ENCODE measurements around the gene CAMSAP3.

CAMSAP3 gene

DNA sequence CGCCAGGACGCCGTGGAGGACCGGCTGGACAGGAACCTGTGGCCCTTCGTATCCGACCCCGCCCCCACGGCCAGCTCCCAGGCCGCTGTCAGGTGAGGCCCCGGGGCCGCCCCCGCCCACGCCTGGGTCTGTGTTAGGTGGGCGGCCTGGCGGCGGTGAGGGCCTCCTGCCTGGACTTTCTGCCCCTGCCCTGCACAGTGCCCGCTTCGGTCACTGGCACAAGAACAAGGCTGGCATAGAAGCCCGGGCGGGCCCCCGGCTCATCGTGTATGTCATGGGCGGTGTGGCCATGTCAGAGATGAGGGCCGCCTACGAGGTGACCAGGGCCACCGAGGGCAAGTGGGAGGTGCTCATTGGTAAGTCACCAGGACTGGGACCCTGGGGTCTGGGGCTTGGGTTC is 51.5 kb downstream of the CAMSAP3 start:
- no peak for DNase-seq (ENCODE audit: low read depth in 2 of 2)

DNA sequence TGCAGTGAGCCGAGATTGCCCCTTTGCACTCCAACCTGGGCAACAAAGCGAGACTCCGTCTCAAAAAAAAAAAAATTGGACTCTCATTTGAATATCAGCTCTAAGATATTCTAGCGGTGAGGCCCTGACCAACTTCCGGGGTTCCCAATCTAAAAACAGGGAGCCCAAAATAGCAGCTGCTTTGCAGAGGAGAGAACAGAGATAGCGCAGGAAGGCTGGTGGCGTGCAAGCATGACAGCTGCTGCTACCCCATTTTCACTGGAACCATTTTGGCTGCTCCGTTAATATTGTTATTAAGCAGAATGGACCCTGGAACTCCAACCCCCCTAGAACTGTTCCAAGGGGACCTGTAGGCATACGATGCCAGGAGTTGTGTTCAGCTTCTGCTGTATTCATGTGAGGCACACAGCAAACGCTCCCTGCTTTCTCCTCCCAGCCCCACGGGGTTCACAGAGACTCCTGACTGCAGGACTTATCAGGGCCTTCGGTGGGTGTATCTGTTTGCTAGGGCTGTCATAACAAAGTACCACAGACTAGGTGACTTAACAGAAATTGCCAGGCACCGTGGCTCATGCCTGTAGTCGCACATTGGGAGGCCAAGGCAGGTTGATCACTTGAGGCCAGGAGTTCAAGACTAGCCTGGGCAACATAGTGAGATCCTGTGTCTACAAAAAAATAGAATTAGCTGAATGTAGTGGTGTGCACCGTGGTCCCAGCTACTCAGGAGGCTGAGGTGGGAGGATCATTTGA is 52.8 kb downstream of the CAMSAP3 start:
- DNase-seq (ENCODE audit: low read depth in 2 of 2): no peak

DNA sequence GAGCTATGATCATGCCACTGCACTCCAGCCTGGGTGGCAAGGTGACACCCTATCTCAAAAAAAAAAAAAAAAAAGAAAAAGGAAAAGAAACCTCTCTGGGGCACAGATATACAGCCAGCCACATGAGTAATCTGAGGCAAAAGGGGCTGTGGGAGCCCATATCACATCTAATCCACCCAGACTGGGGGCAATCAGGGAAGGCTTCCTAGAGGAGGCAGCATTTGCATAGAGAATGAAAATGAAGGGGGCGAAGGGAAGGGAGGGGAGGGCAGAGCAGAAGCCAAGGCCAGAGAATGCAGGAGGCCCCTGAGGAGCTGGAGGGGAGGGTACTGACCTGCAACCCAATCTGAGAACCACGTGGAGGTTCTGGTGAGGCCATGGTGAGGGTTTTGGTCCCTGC is 54.5 kb downstream of the CAMSAP3 start:
- DNase-seq (ENCODE audit: low read depth in 2 of 2): no peak

DNA sequence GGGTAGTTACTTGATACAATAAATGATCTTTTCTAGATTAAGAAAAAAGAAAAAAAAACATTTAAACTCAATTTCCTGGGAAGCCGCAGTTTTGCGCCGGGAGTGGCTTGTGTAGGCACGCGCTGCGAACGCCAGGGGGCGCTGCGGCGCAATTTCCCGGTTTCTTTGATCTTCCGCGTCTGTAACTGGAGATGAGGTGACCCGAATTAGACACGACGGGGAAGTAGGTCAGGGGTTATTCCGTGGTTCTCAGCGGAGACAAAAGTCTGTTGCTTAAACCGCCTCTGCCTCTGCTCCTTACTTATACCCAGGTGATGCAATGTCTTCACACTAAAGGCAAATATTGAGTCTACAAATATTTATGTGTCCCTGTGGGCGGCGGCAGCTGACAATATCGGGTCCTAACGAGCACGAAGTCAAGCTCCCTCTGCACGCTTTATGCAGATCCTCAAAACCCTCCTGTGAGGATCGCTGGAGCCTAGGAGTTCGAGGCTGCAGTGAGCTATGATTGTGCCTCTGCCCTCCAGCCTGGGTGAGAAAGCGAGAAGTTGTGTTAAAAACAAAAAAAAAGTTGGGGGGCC is 56.5 kb downstream of the CAMSAP3 start:
- DNase-seq (ENCODE audit: low read depth in 2 of 2): peak; percentile 79 to 82

DNA sequence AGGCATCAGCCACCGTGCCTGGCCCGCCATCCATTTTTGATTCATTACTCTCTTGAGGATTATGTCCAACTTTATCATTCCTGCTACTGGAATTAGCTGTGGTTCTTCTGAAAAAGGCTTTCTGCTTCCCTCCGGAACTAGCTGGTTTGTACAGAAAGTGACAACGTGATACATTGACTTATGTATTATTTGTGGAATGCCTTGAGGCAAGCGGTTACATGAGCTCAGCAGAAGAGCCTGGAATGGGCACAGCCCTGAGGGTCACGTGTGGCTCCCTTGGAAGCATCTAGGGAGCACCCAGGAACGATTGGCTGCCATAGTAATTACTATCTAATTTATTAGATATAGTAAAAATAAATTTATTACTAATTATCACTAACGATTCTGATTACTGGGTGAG is 58.7 kb downstream of the CAMSAP3 start:
- no peak for DNase-seq (ENCODE audit: low read depth in 2 of 2)

DNA sequence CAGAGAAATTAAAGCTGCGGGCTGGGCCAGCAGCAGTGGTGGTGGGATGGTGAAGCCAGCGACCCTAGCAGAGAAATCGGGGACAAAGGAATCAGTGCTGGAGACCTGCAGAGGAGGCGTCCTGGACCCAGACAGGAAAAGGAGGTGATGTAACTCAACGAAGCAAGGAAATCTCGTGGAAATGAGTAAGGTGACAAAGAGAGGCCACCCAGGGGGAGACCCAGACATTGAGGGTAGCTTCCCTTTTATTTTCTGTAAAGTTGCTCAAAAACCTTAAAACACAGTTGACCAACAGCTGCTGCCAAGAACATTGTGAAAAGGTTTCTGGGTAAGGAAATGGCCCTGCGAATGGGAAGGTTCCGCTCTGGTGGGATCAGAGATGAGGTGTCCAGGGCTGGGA is 59.9 kb downstream of the CAMSAP3 start:
- no peak for DNase-seq (ENCODE audit: low read depth in 2 of 2)

DNA sequence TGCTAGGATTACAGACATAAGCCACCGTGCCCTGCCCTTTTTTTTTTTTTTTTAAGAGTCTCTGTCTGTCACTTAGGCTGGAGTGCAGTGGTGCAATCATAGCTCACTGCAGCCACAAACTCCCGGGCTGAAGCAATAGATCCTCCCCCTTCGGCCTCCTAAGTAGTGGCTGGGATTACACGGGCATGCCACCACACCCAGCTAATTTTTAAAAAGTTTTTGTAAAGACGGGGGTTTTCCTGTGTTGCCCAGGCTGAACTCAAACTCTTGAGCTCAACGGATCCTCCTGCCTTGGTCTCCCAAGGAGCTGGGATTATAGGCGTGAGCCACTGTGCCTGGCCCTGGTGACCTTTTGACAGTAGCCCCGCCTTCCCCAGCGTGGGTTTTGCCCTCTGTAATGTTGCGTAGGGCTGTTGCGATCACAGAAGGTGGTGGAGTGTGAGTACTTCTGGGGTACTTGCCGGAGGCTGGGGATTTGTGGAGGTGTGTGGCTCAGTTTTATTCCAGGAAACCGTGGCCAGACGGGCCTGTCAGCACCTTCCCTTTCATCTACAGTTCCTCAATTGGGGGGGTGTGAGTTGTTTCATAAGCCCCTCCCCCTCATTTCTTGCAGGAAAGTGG is 61.6 kb downstream of the CAMSAP3 start:
- DNase-seq (ENCODE audit: low read depth in 2 of 2): no peak

DNA sequence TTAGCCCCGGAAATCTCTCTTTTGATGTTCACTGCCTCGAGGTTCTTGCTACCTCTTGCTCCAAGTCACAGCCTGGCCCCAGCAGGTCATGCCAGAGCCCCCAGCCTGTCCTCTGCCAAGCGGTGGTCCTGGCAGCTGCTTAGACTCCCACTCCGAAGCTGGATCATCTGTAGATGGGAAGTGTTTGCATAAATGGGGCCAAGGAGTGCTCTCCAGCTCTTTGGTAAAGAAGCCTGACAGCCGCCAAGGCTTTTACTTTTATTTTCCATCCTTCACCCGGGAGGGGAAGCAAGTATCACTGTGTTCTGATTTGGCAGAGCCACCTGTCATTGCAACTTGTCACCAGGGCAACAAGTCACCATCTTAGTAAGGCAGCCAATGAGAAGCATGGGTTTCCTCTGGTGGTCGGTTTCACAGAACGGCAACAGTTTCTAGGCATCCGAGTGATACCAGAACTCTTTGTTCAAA is 62.6 kb downstream of the CAMSAP3 start:
- DNase-seq (ENCODE audit: low read depth in 2 of 2): no peak

DNA sequence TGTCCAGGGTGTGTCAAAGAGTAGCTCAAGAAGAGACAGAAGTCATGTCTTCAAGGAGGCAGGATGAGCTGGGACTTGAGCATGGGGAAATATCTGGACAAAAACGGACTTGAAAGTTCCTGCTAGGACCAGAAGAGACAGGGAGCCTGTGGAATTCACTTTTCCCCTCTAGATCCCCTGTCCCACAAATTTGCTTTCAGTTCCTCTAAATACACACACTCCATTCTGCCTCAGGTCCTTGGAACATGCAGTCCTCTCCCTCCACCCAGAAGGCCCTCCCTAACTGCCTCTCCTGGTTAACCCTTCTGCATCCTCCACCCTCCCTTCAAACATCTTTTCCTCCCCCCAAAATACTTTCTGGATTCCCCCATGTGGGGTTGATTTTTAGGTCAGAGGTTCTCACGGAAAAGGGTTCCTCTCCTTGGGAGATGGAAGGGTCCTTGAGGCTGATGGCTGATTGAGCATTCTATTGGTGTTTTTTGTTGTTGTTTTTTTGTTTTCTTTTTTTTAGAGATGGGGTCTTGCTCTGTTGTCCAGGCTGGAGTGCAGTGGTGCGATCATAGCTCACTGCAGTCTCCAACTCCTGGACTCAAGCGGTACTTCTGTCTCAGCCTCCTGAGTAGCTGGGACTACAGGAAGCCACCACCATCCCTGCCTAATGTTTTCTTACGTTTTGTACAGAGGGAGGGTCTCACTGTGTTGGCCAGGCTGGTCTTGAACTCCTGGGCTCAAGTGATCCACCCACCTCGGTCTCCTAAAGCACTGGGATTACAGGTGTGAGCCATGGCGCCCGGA is 66.3 kb downstream of the CAMSAP3 start:
- DNase-seq (ENCODE audit: low read depth in 2 of 2): no peak

DNA sequence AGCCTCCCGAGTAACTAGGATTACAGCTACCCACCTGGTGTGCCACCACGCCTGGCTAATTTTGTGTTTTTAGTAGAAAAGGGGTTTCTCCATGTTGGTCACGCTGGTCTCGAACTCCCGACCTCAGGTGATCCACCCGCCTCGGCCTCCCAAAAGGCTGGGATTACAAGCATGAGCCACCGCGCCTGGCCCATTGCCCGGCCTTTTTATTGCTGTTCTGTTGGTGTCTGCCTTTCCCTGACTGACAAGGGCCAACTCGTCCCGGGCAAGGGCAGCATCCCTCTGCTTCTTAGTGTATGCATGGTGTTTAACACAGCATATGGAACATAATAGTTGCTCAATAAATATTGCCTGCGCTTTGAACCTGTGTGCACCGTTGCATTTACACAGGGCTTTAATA is 67.0 kb downstream of the CAMSAP3 start:
- DNase-seq (ENCODE audit: low read depth in 2 of 2): no peak

DNA sequence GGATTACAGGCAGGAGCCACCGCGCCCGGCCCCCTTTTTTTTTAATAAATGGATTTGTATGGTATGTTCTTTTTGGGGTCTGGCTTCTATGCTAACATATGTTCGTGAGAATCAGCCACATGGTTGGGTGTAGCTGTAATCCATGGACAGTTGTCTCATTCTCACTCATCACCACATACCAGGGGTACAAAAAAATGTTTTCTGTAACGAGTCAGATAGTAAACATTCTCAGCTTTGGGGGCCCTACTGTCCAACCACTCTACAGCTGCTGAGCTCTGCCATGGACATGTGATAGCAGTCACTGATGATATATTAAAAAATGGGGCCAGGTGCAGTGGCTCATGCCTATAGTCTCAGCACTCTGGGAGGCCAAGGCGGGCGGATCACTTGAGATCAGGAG is 68.0 kb downstream of the CAMSAP3 start:
- no peak for DNase-seq (ENCODE audit: low read depth in 2 of 2)

DNA sequence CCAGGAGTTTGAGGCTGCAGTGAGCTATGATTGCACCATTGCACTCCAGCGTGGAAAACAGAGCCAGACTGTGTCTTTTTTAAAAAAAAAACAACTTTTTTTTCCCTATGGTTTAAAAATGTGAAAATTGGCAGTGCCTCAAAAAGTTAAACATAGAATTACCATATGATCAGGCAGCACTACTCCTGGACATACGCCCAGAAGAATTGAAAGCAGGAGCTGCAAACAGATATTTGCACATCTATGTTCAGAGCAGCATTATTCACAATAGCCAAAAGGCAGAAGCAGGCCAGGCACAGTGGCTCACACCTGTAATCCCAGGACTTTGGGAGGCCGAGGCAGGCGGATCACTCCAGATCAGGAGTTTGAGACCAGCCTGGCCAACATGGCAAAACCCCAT is 69.4 kb downstream of the CAMSAP3 start:
- no peak for DNase-seq (ENCODE audit: low read depth in 2 of 2)

Data from activated CD4-positive, alpha-beta T cell treated with anti-CD3 and anti-CD28 coated beads for 24 hours (primary cell).